GM18520 (cell line): Measurements from ENCODE around the gene CPEB1.

Experiments
- ATAC-seq: cut with Tn5 transposase; IDR thresholded peaks from one replicate; pipeline ENCODE4 v1.9.1; 2021; ENCODE audit not compliant: unreplicated experiment

The CPEB1 gene

GRCh38 chr15:82647045-82647834 is at the start of gene CPEB1:
Gene CPEB1 (minus strand): TSS chr15:82647363. CDS start chr15:82628459, 18,904 bp downstream.
- ATAC-seq: no peak

- no peak for ATAC-seq
Observed at GRCh38 chr15:82692171-82692570, 45.0 kb upstream of the CPEB1 start.

- no peak for ATAC-seq
Observed at GRCh38 chr15:82689147-82689546, 42.0 kb upstream of the CPEB1 start.

- ATAC-seq: no peak
Observed at GRCh38 chr15:82688691-82689090, 41.5 kb upstream of the CPEB1 start.

- ATAC-seq: no peak
Observed at GRCh38 chr15:82681371-82681770, 34.2 kb upstream of the CPEB1 start.

GRCh38 chr15:82680200-82681102 is 33.3 kb upstream of the CPEB1 start:
- no peak for ATAC-seq

GRCh38 chr15:82679626-82680199 is 32.5 kb upstream of the CPEB1 start:
- no peak for ATAC-seq

- ATAC-seq: no peak
Observed at GRCh38 chr15:82677720-82678323, 30.7 kb upstream of the CPEB1 start.

GRCh38 chr15:82674873-82675272 is 27.7 kb upstream of the CPEB1 start:
- ATAC-seq: no peak

GRCh38 chr15:82670699-82671098 is 23.5 kb upstream of the CPEB1 start:
- no peak for ATAC-seq

GRCh38 chr15:82666606-82667005 is 19.4 kb upstream of the CPEB1 start:
- ATAC-seq: no peak

GRCh38 chr15:82664021-82664420 is 16.9 kb upstream of the CPEB1 start:
- ATAC-seq: no peak

- ATAC-seq: no peak
Observed at GRCh38 chr15:82663186-82663600, 16.0 kb upstream of the CPEB1 start.

- ATAC-seq: no peak
Observed at GRCh38 chr15:82662641-82663040, 15.5 kb upstream of the CPEB1 start.

GRCh38 chr15:82660378-82660777 is 13.2 kb upstream of the CPEB1 start:
- ATAC-seq: no peak

GRCh38 chr15:82656641-82657266 is 9.6 kb upstream of the CPEB1 start:
- no peak for ATAC-seq

- ATAC-seq: no peak
Observed at GRCh38 chr15:82655606-82656005, 8.4 kb upstream of the CPEB1 start.

- ATAC-seq: no peak
Observed at GRCh38 chr15:82653483-82654168, 6.5 kb upstream of the CPEB1 start.

GRCh38 chr15:82651708-82652107 is 4.5 kb upstream of the CPEB1 start:
- ATAC-seq: no peak

GRCh38 chr15:82650046-82650670 is 3.0 kb upstream of the CPEB1 start:
- no peak for ATAC-seq
